A673 (cell line): ENCODE measurements around the gene KRR1.

Experiments
- EZH2 ChIP-seq: fragments of 200-600 bp; sonication (generic); IDR thresholded peaks from 2 replicates; pipeline ENCODE4 v1.6.1; 2017; ENCODE audit warnings: borderline replicate concordance, low read depth, mild to moderate bottlenecking, mixed read lengths, antibody characterized with exemption, low read length; ENCODE audit not compliant: poor library complexity, severe bottlenecking
- TF ChIP-seq, protein P1 (sequence below): fragments of 300-800, 200-600 bp; sonication (generic); conservative IDR thresholded peaks from 2 replicates; pipeline ENCODE4 v1.5.1; 2017; ENCODE audit warnings: low read depth, mild to moderate bottlenecking, antibody characterized with exemption, low read length, moderate library complexity, mixed read lengths

DNA sequence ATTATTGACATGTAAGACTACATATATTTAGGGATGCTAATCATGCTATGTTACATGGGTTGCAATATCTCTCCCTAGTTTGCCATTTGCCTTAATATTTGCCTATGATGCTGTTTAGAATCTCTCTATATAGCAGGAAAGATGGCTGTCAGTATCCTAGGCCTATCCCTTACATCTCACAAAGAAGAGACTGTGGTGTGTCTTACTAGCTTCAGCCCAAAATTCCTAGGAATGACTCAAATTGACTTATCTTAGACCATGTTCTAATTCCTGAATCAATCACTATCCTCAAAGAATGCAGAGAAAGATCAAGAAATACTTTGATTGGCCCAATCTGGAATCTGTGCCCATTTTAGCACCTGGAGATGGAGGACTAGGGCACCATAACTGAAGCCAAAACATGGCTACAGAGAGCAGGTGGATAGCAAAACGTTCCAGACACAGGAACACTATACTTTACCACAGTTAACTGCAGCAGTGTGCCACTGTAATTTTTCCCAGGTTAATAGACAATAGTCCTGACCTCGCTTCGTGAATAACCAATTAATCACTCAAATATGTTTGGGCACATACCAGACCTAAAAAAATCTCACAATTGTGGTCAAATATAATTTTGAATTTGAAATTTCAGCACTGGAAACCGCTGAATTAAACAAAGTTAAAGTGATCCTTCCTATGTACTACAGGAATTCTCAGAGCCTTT lies 63.6 kb downstream of the KRR1 start:
- TF ChIP-seq, protein P1, sequence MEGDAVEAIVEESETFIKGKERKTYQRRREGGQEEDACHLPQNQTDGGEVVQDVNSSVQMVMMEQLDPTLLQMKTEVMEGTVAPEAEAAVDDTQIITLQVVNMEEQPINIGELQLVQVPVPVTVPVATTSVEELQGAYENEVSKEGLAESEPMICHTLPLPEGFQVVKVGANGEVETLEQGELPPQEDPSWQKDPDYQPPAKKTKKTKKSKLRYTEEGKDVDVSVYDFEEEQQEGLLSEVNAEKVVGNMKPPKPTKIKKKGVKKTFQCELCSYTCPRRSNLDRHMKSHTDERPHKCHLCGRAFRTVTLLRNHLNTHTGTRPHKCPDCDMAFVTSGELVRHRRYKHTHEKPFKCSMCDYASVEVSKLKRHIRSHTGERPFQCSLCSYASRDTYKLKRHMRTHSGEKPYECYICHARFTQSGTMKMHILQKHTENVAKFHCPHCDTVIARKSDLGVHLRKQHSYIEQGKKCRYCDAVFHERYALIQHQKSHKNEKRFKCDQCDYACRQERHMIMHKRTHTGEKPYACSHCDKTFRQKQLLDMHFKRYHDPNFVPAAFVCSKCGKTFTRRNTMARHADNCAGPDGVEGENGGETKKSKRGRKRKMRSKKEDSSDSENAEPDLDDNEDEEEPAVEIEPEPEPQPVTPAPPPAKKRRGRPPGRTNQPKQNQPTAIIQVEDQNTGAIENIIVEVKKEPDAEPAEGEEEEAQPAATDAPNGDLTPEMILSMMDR = no peak
- no peak for TF ChIP-seq EZH2
